HepG2 (cell line): Measurements from ENCODE around the gene ERBB3. TPM values are rescaled to one million over a fixed set of nuclear protein-coding genes. Genes with fewer than 3 reads are reported as not detected.

Experiments used
- ATF3 ChIP-seq: sonication (generic); formaldehyde crosslinking; IDR thresholded peaks from 2 replicates; pipeline ENCODE4 v1.4.0; 2020; ENCODE audit warnings: missing genetic modification reagents
- E2F2 ChIP-seq: sonication (generic); formaldehyde crosslinking; IDR thresholded peaks from 2 replicates; pipeline ENCODE4 v1.4.0; 2020; ENCODE audit warnings: missing genetic modification reagents, borderline replicate concordance
- IKZF4 ChIP-seq: sonication (generic); formaldehyde crosslinking; IDR thresholded peaks from 2 replicates; pipeline ENCODE4 v1.5.1; 2020; ENCODE audit warnings: borderline replicate concordance, mild to moderate bottlenecking, low read depth, missing genetic modification reagents; ENCODE audit errors: not compliant biosample characterization
- KDM5A ChIP-seq: fragments of 200-600 bp; sonication (generic); IDR thresholded peaks from 2 replicates; pipeline ENCODE4 v1.7.0; 2018; ENCODE audit warnings: antibody characterized with exemption, mild to moderate bottlenecking, low read length, borderline replicate concordance
- NFYC ChIP-seq: IDR thresholded peaks from 2 replicates; pipeline ENCODE4 v1.6.1; 2016; ENCODE audit warnings: missing genetic modification reagents, missing compliant biosample characterization
- PHF20 ChIP-seq: sonication (generic); formaldehyde crosslinking; IDR thresholded peaks from 2 replicates; pipeline ENCODE4 v1.5.0; 2020; ENCODE audit warnings: mild to moderate bottlenecking, missing genetic modification reagents
- PRPF4 ChIP-seq: fragments of 200-400 bp; formaldehyde crosslinking; IDR thresholded peaks from 2 replicates; pipeline ENCODE4 v1.6.1; 2016; ENCODE audit warnings: low read length, low read depth; ENCODE audit not compliant: poor library complexity, severe bottlenecking
- REL ChIP-seq: sonication (generic); formaldehyde crosslinking; conservative IDR thresholded peaks from 2 replicates; pipeline ENCODE4 v1.8.0; 2022; ENCODE audit warnings: mild to moderate bottlenecking, missing genetic modification reagents, moderate library complexity
- RELA ChIP-seq: sonication (generic); formaldehyde crosslinking; IDR thresholded peaks from 2 replicates; pipeline ENCODE4 v1.4.0; 2020; ENCODE audit warnings: missing genetic modification reagents
- SMAD1 ChIP-seq: sonication (generic); formaldehyde crosslinking; IDR thresholded peaks from 2 replicates; pipeline ENCODE4 v1.4.0; 2020; ENCODE audit warnings: missing genetic modification reagents, low read depth, mild to moderate bottlenecking, borderline replicate concordance
- SOX6 ChIP-seq, 2 experiments: fragments of 450-650 bp in 1 of 2; sonication (generic) in 1 of 2; formaldehyde crosslinking in 1 of 2; IDR thresholded peaks; 2 replicates each; pipeline versions ENCODE4 v1.4.0 to v1.6.1; 2017 to 2020; ENCODE audit warnings: antibody characterized with exemption in 1 of 2, mild to moderate bottlenecking in 1 of 2, missing genetic modification reagents in 1 of 2
- SUZ12 ChIP-seq: fragments of 150-350 bp; IDR thresholded peaks from 2 replicates; pipeline ENCODE4 v1.6.1; 2014; ENCODE audit warnings: low read depth, low read length
- TCF12 ChIP-seq, 2 experiments: fragments of 450-650 bp in 1 of 2; sonication (generic) in 1 of 2; formaldehyde crosslinking in 1 of 2; IDR thresholded peaks; 2 replicates each; pipeline versions ENCODE4 v1.6.1 to v1.8.0; 2017 to 2022; ENCODE audit warnings: antibody characterized with exemption in 1 of 2, mild to moderate bottlenecking in 1 of 2, missing genetic modification reagents in 1 of 2, moderate library complexity in 1 of 2
- THAP11 ChIP-seq: IDR thresholded peaks from 2 replicates; pipeline ENCODE4 v1.6.1; 2016; ENCODE audit warnings: missing biosample characterization, missing genetic modification reagents
- UBTF ChIP-seq: sonication (generic); formaldehyde crosslinking; IDR thresholded peaks from 2 replicates; pipeline ENCODE4 v1.4.0; 2020; ENCODE audit warnings: mild to moderate bottlenecking, missing genetic modification reagents
- ZBTB39 ChIP-seq: sonication (generic); formaldehyde crosslinking; IDR thresholded peaks from 2 replicates; pipeline ENCODE4 v1.5.0; 2020; ENCODE audit warnings: missing genetic modification reagents
- ZNF350 ChIP-seq: sonication (generic); formaldehyde crosslinking; IDR thresholded peaks from 2 replicates; pipeline ENCODE4 v1.4.0; 2020; ENCODE audit warnings: mild to moderate bottlenecking, low read depth, missing genetic modification reagents, borderline replicate concordance
- ZNF414 ChIP-seq: sonication (generic); formaldehyde crosslinking; IDR thresholded peaks from 2 replicates; pipeline ENCODE4 v1.5.0; 2020; ENCODE audit warnings: missing genetic modification reagents
- ZNF431 ChIP-seq: sonication (generic); formaldehyde crosslinking; IDR thresholded peaks from 2 replicates; pipeline ENCODE4 v1.9.0; 2022; ENCODE audit warnings: missing genetic modification reagents, low read depth, mild to moderate bottlenecking, borderline replicate concordance
- ZNF558 ChIP-seq: sonication (generic); formaldehyde crosslinking; IDR thresholded peaks from 2 replicates; pipeline ENCODE4 v1.9.0; 2022; ENCODE audit warnings: mild to moderate bottlenecking, missing genetic modification reagents, borderline replicate concordance
- ZNF629 ChIP-seq: sonication (generic); formaldehyde crosslinking; conservative IDR thresholded peaks from 2 replicates; pipeline ENCODE4 v1.5.0; 2020; ENCODE audit warnings: missing genetic modification reagents
- polyA plus RNA-seq, 8 experiments: library from polyadenylated mRNA; depleted of rRNA in 3 of 8; stranded (reverse) in 7 of 8; unstranded in 1 of 8; fragments of >200 nt; fragmentation: Illumina TruSeq in 4 of 8; extraction: Trizol in 4 of 8; gene quantifications; 2 replicates each; pipeline versions ENCODE4 v1.2.1 to v1.2.3, GENCODE V29; 2011 to 2016; ENCODE audit warnings: low read depth in 4 of 8, missing spikeins in 1 of 8, mixed read lengths in 1 of 8; ENCODE audit not compliant: insufficient read depth in 1 of 8
- total RNA-seq, 5 experiments: library from RNA; depleted of rRNA; stranded (reverse); fragments of >200 nt; fragmentation: Illumina TruSeq; extraction: Trizol; gene quantifications; 2 replicates each; pipeline ENCODE4 v1.2.3, GENCODE V29; 2016; ENCODE audit warnings: low read depth in 1 of 5

ERBB3 gene
- total and polyA plus RNA-seq, 2 of the 13 experiments (the other 11 are each of a cell fraction or from before 2014, with no cell fraction given), result 93.6 to 358 TPM

- TF ChIP-seq ATF3 (CRISPR knock-in tag) (no peak), TCF12 (IDR thresholded peaks at IDR 0.05) (no peak), TCF12 (CRISPR knock-in tag; IDR thresholded peaks at IDR 0.05) (no peak), SMAD1 (CRISPR knock-in tag) (peak; percentile 8; the same call in 1 of the 2 replicates), E2F2 (CRISPR knock-in tag) (0 out of 2 replicates have a peak, but pooled peaks have one; percentile 41), KDM5A (no peak), SOX6 (IDR thresholded peaks at IDR 0.05) (no peak), SOX6 (CRISPR knock-in tag; IDR thresholded peaks at IDR 0.05) (no peak), ZNF629 (CRISPR knock-in tag) (no peak), ZNF558 (CRISPR knock-in tag) (0 out of 2 replicates have a peak, but pooled peaks have one; percentile 40), PRPF4 (no peak), REL (no peak), SUZ12 (no peak), RELA (CRISPR knock-in tag) (0 out of 2 replicates have a peak, but pooled peaks have one; percentile 4), ZNF414 (CRISPR knock-in tag) (peak; percentile 39; the same call in 1 of the 2 replicates), ZNF431 (CRISPR knock-in tag) (0 out of 2 replicates have a peak, but pooled peaks have one; percentile 4), ZNF350 (CRISPR knock-in tag) (no peak), IKZF4 (CRISPR knock-in tag) (no peak), NFYC (CRISPR knock-in tag) (no peak), UBTF (CRISPR knock-in tag) (peak; percentile 57), THAP11 (CRISPR knock-in tag) (no peak), ZBTB39 (CRISPR knock-in tag) (0 out of 2 replicates have a peak, but pooled peaks have one; percentile 44), PHF20 (CRISPR knock-in tag) (0 out of 2 replicates have a peak, but pooled peaks have one; percentile 24)
Measured at GRCh38 chr12:56128670-56129205, 48.8 kb downstream of the ERBB3 start (continued).
